Neural crest cell (in vitro differentiated cells): ENCODE results near the gene E2F3. TPM values are rescaled to one million over a fixed set of nuclear protein-coding genes. Genes with fewer than 3 reads are reported as not detected.

Experiments used
- DNase-seq: peaks from one replicate; pipeline ENCODE4 v3.0.0; 2021; ENCODE audit warnings: low read depth, mixed read lengths, low spot score
- H3K27ac Mint-ChIP-seq: one replicate; pipeline ENCODE4 v1.8.0; 2021; ENCODE audit warnings: mild to moderate bottlenecking, mixed read lengths; ENCODE audit not compliant: unreplicated experiment
- H3K27me3 Mint-ChIP-seq: 2 replicates; pipeline ENCODE4 v1.8.0; 2021; ENCODE audit warnings: low read depth, mild to moderate bottlenecking, mixed read lengths
- H3K36me3 Mint-ChIP-seq: 2 replicates; pipeline ENCODE4 v1.8.0; 2021; ENCODE audit warnings: low read depth, mild to moderate bottlenecking, mixed read lengths
- H3K4me1 Mint-ChIP-seq: 2 replicates; pipeline ENCODE4 v1.8.0; 2021; ENCODE audit warnings: mixed read lengths
- H3K4me3 Mint-ChIP-seq: one replicate; pipeline ENCODE4 v1.8.0; 2021; ENCODE audit warnings: mild to moderate bottlenecking, mixed read lengths
- H3K9me3 Mint-ChIP-seq: 2 replicates; pipeline ENCODE4 v1.8.0; 2021; ENCODE audit warnings: mixed read lengths
- total RNA-seq: library from RNA; stranded (reverse); gene quantifications from 2 replicates; pipeline ENCODE4 v1.2.1, GENCODE V29; 2021
- TF ChIP-seq, protein P1 (sequence below): fragments of 200-600 bp; sonication (generic); conservative IDR thresholded peaks from 2 replicates; pipeline ENCODE4 v1.5.0; 2021; ENCODE audit warnings: antibody characterized with exemption, mild to moderate bottlenecking

The E2F3 gene
- total RNA-seq, 1 donor from 2014 or later = 43.8 TPM

DNA sequence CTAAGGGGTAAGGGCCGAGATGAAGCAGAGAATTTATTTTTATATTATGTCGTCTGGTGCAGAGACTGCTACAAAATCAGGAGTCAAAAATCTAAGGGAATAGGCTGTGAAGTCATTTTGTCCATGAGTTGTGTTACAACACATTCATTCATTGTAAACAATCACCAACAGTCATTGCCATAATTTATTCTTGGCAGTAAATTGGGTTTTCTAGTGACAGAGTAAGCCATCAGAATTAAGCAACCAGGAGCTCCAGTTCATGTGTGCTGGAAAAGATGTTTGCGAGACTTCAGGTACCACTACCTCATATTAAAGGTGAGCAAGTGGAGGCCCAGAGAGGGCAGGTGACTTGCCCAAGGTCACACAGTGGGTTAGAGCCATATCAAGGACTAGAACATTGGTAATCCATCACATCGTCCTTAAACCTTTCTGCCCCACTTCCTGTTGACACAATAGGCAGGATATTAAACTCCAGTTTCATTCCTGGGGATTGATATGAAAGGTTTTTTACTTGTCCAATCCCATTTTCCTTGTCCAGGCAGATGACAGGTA is 46.0 kb downstream of the E2F3 start:
- Mint-ChIP-seq H3K9me3 (peaks cover 6% of the 10 kb centered on the region), H3K4me1 (peaks cover 25% of the 10 kb centered on the region), H3K36me3 (peaks cover 19% of the 10 kb centered on the region), H3K4me3 (no peak overlapping the region), H3K27ac (no peak overlapping the region), H3K27me3 (no peaks in the 10 kb centered on the region)
- TF ChIP-seq, protein P1, sequence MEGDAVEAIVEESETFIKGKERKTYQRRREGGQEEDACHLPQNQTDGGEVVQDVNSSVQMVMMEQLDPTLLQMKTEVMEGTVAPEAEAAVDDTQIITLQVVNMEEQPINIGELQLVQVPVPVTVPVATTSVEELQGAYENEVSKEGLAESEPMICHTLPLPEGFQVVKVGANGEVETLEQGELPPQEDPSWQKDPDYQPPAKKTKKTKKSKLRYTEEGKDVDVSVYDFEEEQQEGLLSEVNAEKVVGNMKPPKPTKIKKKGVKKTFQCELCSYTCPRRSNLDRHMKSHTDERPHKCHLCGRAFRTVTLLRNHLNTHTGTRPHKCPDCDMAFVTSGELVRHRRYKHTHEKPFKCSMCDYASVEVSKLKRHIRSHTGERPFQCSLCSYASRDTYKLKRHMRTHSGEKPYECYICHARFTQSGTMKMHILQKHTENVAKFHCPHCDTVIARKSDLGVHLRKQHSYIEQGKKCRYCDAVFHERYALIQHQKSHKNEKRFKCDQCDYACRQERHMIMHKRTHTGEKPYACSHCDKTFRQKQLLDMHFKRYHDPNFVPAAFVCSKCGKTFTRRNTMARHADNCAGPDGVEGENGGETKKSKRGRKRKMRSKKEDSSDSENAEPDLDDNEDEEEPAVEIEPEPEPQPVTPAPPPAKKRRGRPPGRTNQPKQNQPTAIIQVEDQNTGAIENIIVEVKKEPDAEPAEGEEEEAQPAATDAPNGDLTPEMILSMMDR = no peak
- DNase-seq = no peak

DNA sequence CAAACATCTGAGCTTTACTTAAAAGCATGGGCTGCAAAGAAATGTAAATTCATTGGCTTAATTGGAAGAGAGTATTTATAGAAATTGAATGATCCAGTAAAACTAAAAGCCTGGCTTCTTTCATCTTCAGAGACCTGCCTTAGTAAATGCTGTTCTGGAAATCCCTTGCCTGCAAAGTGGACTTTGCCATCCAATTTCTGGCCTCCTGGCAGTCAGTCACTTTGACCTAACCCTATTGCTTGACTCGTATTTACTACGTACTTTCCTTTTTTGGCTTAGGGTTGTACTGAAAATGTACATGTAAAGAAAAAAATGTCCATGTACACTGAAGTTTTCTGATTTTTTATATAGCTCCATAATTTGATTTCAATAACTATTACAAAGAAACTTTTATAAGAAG is 47.1 kb downstream of the E2F3 start:
- TF ChIP-seq, protein P1 = no peak
- no peak for DNase-seq
- H3K27me3 Mint-ChIP-seq = no peaks in the 10 kb centered on the region
- peaks cover 27% of the 10 kb centered on the region for H3K4me1 Mint-ChIP-seq
- peaks cover 21% of the 10 kb centered on the region for H3K36me3 Mint-ChIP-seq
- H3K9me3 Mint-ChIP-seq = peaks cover 6% of the 10 kb centered on the region
- no peak overlapping the region for H3K4me3 Mint-ChIP-seq
- no peak overlapping the region for H3K27ac Mint-ChIP-seq

DNA sequence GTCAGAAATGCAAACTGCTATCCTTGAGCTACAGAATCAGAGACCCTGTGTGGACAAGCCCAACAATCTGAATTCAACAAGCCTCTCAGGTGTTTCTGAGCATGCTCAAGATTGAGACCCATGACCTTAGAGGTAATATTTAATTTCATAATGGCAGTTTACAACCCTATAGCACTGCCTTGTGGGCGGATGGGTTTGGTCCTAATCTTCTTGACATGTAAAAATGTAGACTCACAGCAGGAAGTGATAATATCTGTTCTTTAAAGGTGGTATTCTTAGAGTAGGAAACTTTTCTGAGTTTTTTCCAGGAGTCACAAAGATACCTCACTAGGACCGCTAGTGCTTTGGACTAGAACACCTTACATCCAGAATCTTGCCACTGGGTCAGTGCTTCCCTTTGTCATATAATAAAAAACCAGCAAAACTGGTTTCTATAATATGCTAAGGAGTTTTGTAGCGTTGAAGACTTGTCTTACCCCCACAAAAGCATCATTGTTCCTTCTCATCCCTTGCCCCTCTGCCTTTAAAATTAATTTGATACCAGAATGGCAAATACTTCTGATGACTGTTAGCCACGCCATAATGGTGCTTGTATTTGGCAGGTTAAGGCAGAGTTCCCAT is 52.6 kb downstream of the E2F3 start:
- no peak for DNase-seq
- H3K4me3 Mint-ChIP-seq = no peak overlapping the region
- H3K9me3 Mint-ChIP-seq = peaks cover 6% of the 10 kb centered on the region
- TF ChIP-seq, protein P1 = no peak
- H3K27ac Mint-ChIP-seq = no peak overlapping the region
- no peaks in the 10 kb centered on the region for H3K27me3 Mint-ChIP-seq
- H3K4me1 Mint-ChIP-seq = peaks cover 20% of the 10 kb centered on the region
- peaks cover 28% of the 10 kb centered on the region for H3K36me3 Mint-ChIP-seq

DNA sequence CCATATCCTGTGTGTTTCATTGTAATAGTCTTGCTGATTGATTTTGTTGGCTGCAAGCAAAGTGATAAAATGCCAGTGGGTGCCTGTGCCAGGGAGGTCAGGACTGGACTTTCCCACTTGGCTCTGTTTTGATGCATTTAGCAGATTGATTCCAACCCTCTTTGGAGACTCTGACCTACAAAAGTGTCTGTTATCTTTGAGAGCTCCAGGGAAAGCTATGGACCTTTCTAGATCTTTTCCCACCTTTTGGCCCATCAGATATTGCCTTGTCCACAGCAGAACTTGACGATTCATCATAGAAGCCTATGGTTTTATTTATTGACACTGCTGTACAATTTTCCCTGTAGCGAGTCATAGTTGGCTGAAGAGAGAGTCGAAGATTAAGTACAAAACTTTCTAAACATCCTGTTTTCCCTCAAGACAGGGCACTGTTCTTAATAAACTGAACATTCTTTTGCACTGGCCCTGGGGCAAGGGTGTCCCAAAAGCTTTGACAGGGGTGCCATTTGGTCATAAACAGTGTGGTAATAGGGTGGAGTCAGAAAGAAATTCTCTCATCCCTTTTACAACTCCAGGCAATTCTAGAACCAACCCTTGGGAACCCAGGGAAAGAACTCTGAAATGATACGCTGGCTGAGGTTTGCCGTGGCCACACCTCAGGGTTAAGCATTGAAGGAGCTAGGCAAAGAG is 53.7 kb downstream of the E2F3 start:
- no peak for DNase-seq
- H3K27ac Mint-ChIP-seq = peak overlapping the region; percentile 66
- H3K27me3 Mint-ChIP-seq = no peaks in the 10 kb centered on the region
- H3K4me3 Mint-ChIP-seq = no peak overlapping the region
- H3K36me3 Mint-ChIP-seq = peaks cover 30% of the 10 kb centered on the region
- H3K4me1 Mint-ChIP-seq = peaks cover 20% of the 10 kb centered on the region
- peaks cover 3% of the 10 kb centered on the region for H3K9me3 Mint-ChIP-seq
- TF ChIP-seq, protein P1 = no peak

DNA sequence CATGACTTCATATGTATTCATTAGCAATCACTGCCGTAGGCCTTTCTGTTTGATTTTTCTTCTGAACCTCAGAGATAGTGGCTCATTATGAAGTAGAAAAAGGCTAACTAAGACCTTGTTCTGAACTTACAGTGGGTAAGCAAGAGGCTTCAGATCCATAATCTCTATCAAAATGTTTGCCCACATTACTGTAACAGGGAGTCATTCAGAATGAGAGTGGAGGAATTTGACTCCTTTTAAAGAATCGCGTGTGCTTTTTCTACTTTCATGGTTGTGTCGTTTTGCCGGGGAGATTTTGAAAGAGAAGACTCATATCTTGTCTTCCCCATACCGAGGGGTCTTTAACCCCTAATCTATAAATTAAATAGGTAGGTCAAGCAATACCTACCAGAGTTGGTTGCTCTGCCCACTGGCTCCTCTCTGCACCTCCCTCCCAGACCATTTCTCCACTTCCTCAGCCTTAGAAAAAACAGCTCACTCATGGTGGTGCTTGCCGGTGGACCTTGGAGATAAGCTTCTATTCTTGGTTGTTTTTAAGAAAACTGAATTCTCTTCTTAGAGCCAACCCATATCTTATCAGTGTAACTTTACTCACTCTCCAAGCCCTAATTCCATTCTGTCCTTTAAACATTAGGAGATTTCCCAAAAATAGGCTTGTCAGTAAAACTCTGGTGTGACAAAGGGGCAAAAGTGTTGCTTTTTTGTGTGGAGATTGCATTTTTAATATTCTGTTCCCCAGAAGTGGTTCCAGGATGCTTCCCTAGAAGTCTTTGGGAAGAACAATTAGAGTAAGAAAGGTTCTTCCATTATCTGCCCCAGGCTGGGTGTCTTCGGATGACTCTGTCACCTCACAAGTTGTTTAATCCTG is 56.6 kb downstream of the E2F3 start:
- H3K36me3 Mint-ChIP-seq = peaks cover 24% of the 10 kb centered on the region
- no peaks in the 10 kb centered on the region for H3K9me3 Mint-ChIP-seq
- no peak overlapping the region for H3K4me3 Mint-ChIP-seq

More for the DNA sequence above, 56.6 kb downstream of the E2F3 start:
- Mint-ChIP-seq H3K27ac (no peak overlapping the region), H3K4me1 (peaks cover 20% of the 10 kb centered on the region), H3K27me3 (no peaks in the 10 kb centered on the region)
- DNase-seq = no peak
- TF ChIP-seq, protein P1 = no peak
